OCI-LY7 (cell line): ENCODE measurements around the gene OR4A47. TPM values are rescaled to one million over a fixed set of nuclear protein-coding genes. Genes with fewer than 3 reads are reported as not detected.

ENCODE experiments used
- BruUV-seq: library from RNA; stranded (reverse); fragments of 400-500 nt; replicated peaks from 2 replicates; lab custom pipeline; 2021; lab: Mats Ljungman, UMichigan
- CTCF ChIA-PET: fragments of 300-600 bp; sonication (Branson Sonifier 250); formaldehyde crosslinking; loops from one replicate; lab custom pipeline; 2022; ENCODE audit warnings: antibody characterized with exemption; ENCODE audit not compliant: unreplicated experiment; lab: Charles Lee
- POLR2A ChIA-PET: fragments of 300-600 bp; sonication (Branson Sonifier 250); formaldehyde crosslinking; loops from one replicate; lab custom pipeline; 2022; ENCODE audit warnings: antibody characterized with exemption; lab: Charles Lee
- DNase-seq: peaks from one replicate; pipeline ENCODE4 v3.0.0-alpha.2; 2015; ENCODE audit warnings: low spot score
- H2AFZ ChIP-seq: fragments of 200-600 bp; sonication (generic), shearing (Covaris generic); 2 replicates; pipeline ENCODE4 v1.6.1; 2014; ENCODE audit warnings: mild to moderate bottlenecking, antibody characterized with exemption, low read length, moderate library complexity
- H3K27ac ChIP-seq: fragments of 200-600 bp; sonication (generic); 2 replicates; pipeline ENCODE4 v1.5.1; 2014; ENCODE audit warnings: mixed run types, low read depth, mild to moderate bottlenecking, moderate library complexity, low read length, inconsistent platforms; ENCODE audit not compliant: poor library complexity, severe bottlenecking
- H3K36me3 ChIP-seq: fragments of 200-600 bp; sonication (generic); 2 replicates; pipeline ENCODE4 v1.6.1; 2014; ENCODE audit warnings: mild to moderate bottlenecking, antibody characterized with exemption, low read length, moderate library complexity, mixed read lengths; ENCODE audit not compliant: insufficient read depth
- H3K4me1 ChIP-seq: fragments of 200-600 bp; sonication (generic); 2 replicates; pipeline ENCODE4 v1.5.1; 2014; ENCODE audit warnings: mild to moderate bottlenecking, low read length; ENCODE audit not compliant: insufficient read depth, poor library complexity, severe bottlenecking
- H3K4me2 ChIP-seq: fragments of 200-600 bp; sonication (generic); 2 replicates; pipeline ENCODE4 v1.6.1; 2014; ENCODE audit warnings: mild to moderate bottlenecking, low read length
- H3K4me3 ChIP-seq: fragments of 200-600 bp; sonication (generic); 2 replicates; pipeline ENCODE4 v1.5.1; 2014; ENCODE audit warnings: mild to moderate bottlenecking, low read depth, low read length; ENCODE audit not compliant: poor library complexity, severe bottlenecking
- H3K79me2 ChIP-seq: fragments of 200-600 bp; sonication (generic); 2 replicates; pipeline ENCODE4 v1.6.1; 2016; ENCODE audit warnings: low read depth, mild to moderate bottlenecking, low read length, moderate library complexity, mixed read lengths; ENCODE audit not compliant: insufficient read depth
- H3K9me2 ChIP-seq: fragments of 200-600 bp; sonication (generic); 2 replicates; pipeline ENCODE4 v1.6.1; 2016; ENCODE audit warnings: mild to moderate bottlenecking, low read length, mixed read lengths; ENCODE audit not compliant: insufficient read depth
- H3K9me3 ChIP-seq: fragments of 200-600 bp; sonication (generic); 2 replicates; pipeline ENCODE4 v1.6.1; 2014; ENCODE audit warnings: mild to moderate bottlenecking, mixed run types, low read length, mixed read lengths
- H4K20me1 ChIP-seq: fragments of 200-600 bp; sonication (generic); 2 replicates; pipeline ENCODE4 v1.6.1; 2014; ENCODE audit warnings: mild to moderate bottlenecking, antibody characterized with exemption, low read length, moderate library complexity, mixed read lengths; ENCODE audit not compliant: insufficient read depth
- CTCF ChIP-seq: fragments of 200-600 bp; sonication (generic); conservative IDR thresholded peaks from 2 replicates; pipeline ENCODE4 v1.5.1; 2014; ENCODE audit warnings: mild to moderate bottlenecking, antibody characterized with exemption, low read length, moderate library complexity, mixed read lengths
- EZH2phosphoT487 ChIP-seq: fragments of 200-600 bp; sonication (generic); IDR thresholded peaks from 2 replicates; pipeline ENCODE4 v1.6.1; 2018; ENCODE audit warnings: low read depth, borderline replicate concordance, mild to moderate bottlenecking, mixed run types, antibody characterized with exemption, low read length, moderate library complexity, mixed read lengths
- intact Hi-C: fragments of 100-400 bp; cut with micrococcal nuclease; formaldehyde crosslinking; loops from one replicate; pipeline ENCODE4 v1.10.0; 2022; ENCODE audit not compliant: unreplicated experiment
- total RNA-seq, 2 experiments: library from RNA; depleted of rRNA in 1 of 2; stranded (reverse); fragments of >200 nt in 1 of 2; shearing (Covaris generic) in 1 of 2; gene quantifications; 2 replicates each; pipeline ENCODE4 v1.2.3, GENCODE V29; 2014 to 2022

Gene OR4A47
- total RNA-seq, 2 experiments from 2014 or later = not detected

- no TSS peak for BruUV-seq
- CTCF ChIA-PET = no interaction called here
Observed at GRCh38 chr11:48538991-48539390, 50.4 kb downstream of the OR4A47 start.

More at GRCh38 chr11:48538991-48539390, 50.4 kb downstream of the OR4A47 start:
- POLR2A ChIA-PET = no interaction called here
- Histone ChIP-seq H2AFZ (no peak overlapping the region), H3K79me2 (no peaks in the 10 kb centered on the region), H3K4me1 (no peaks in the 10 kb centered on the region), H3K9me3 (no peaks in the 10 kb centered on the region), H3K9me2 (no peaks in the 10 kb centered on the region), H4K20me1 (no peaks in the 10 kb centered on the region), H3K4me2 (no peak overlapping the region), H3K4me3 (no peak overlapping the region), H3K36me3 (no peaks in the 10 kb centered on the region), H3K27ac (no peak overlapping the region)
- TF ChIP-seq CTCF = no peak
- TF ChIP-seq EZH2phosphoT487 = no peak
- intact Hi-C loops = no loop called here
- DNase-seq = no peak

Other genes starting within 250 kb of the OR4A47 start
- not detected in 2 replicates for gene OR4X2, start 243.7 kb upstream of the OR4A47 start, total RNA-seq (2014; rRNA removed; shearing (Covaris generic))
- not detected in 2 replicates for gene OR4X2, start 243.7 kb upstream of the OR4A47 start, total RNA-seq (2022)
- not detected in 2 replicates for gene OR4X1, start 224.9 kb upstream of the OR4A47 start, total RNA-seq (2014; rRNA removed; shearing (Covaris generic))
- gene OR4X1, start 224.9 kb upstream of the OR4A47 start, total RNA-seq (2022) = not detected in 2 replicates
- not detected in 2 replicates for gene OR4S1, start 182.6 kb upstream of the OR4A47 start, total RNA-seq (2014; rRNA removed; shearing (Covaris generic))
- not detected in 2 replicates for gene OR4S1, start 182.6 kb upstream of the OR4A47 start, total RNA-seq (2022)
- not detected in 2 replicates for gene OR4C3, start 163.9 kb upstream of the OR4A47 start, total RNA-seq (2014; rRNA removed; shearing (Covaris generic))
- gene OR4C3, start 163.9 kb upstream of the OR4A47 start, total RNA-seq (2022) = not detected in 2 replicates
- not detected in 2 replicates for gene OR4C5, start 122.3 kb upstream of the OR4A47 start, total RNA-seq (2014; rRNA removed; shearing (Covaris generic))
- gene OR4C5, start 122.3 kb upstream of the OR4A47 start, total RNA-seq (2022) = not detected in 2 replicates